Fibroblast of lung (primary cell): ENCODE measurements around the gene MAP3K8.

Experiments used
- EZH2 ChIP-seq: IDR thresholded peaks from 2 replicates; pipeline ENCODE4 v1.5.1; 2012; ENCODE audit warnings: low read length, control low read depth, mild to moderate bottlenecking; ENCODE audit errors: missing control alignments
- TF ChIP-seq, protein P1 (sequence below), 2 donors: IDR thresholded peaks in 1 of 2; conservative IDR thresholded peaks in 1 of 2; 1 replicate in 1 of 2; 2 replicates in 1 of 2; pipeline ENCODE4 v1.5.1; 2011 to 2012; ENCODE audit warnings: low read length in 2 of 2, control low read depth in 1 of 2, inconsistent platforms in 1 of 2, low read depth in 1 of 2, mild to moderate bottlenecking in 1 of 2

DNA sequence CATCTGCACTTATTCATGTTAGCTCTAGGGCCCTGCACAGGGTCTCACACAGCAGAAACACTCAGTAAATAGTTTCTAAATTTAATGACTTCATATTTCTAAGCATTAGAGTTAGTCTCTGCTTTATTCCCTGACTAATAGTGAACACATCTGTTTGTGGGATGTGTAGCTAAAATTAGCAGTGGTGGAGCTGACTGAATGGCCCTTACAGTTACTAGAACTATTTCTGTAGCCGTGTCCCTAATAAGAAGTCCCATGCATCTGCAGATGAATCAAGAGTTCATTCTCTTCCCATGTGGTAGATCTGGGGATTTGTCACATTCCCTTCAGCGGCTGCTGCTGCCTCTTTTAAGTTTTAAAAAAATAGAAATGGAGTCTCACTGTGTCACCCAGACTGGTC, 11.7 kb downstream of the MAP3K8 start:
- TF ChIP-seq, protein P1, sequence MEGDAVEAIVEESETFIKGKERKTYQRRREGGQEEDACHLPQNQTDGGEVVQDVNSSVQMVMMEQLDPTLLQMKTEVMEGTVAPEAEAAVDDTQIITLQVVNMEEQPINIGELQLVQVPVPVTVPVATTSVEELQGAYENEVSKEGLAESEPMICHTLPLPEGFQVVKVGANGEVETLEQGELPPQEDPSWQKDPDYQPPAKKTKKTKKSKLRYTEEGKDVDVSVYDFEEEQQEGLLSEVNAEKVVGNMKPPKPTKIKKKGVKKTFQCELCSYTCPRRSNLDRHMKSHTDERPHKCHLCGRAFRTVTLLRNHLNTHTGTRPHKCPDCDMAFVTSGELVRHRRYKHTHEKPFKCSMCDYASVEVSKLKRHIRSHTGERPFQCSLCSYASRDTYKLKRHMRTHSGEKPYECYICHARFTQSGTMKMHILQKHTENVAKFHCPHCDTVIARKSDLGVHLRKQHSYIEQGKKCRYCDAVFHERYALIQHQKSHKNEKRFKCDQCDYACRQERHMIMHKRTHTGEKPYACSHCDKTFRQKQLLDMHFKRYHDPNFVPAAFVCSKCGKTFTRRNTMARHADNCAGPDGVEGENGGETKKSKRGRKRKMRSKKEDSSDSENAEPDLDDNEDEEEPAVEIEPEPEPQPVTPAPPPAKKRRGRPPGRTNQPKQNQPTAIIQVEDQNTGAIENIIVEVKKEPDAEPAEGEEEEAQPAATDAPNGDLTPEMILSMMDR (conservative IDR thresholded peaks at IDR 0.05 in 1 of 2, IDR thresholded peaks at IDR 0.05 in 1 of 2; ENCODE audit: low read depth in 1 of 2, low read length in 2 of 2) = no peak
- no peak for TF ChIP-seq EZH2
